ENCODE data around the gene IFNA8.

- TF ChIP-seq, protein P1, sequence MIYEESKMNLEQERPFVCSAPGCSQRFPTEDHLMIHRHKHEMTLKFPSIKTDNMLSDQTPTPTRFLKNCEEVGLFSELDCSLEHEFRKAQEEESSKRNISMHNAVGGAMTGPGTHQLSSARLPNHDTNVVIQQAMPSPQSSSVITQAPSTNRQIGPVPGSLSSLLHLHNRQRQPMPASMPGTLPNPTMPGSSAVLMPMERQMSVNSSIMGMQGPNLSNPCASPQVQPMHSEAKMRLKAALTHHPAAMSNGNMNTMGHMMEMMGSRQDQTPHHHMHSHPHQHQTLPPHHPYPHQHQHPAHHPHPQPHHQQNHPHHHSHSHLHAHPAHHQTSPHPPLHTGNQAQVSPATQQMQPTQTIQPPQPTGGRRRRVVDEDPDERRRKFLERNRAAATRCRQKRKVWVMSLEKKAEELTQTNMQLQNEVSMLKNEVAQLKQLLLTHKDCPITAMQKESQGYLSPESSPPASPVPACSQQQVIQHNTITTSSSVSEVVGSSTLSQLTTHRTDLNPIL (CRISPR knock-in tag; IDR thresholded peaks at IDR 0.05; ENCODE audit: low read depth) = no peak
- TF ChIP-seq PPARA (CRISPR knock-in tag; IDR thresholded peaks at IDR 0.05; ENCODE audit: borderline replicate concordance) = no peak
- TF ChIP-seq ARNTL (CRISPR knock-in tag; IDR thresholded peaks at IDR 0.05; ENCODE audit: borderline replicate concordance, low read depth) = no peak
- no peak for TF ChIP-seq RARB (CRISPR knock-in tag; IDR thresholded peaks at IDR 0.05)
- no peak for TF ChIP-seq ZNF70 (CRISPR knock-in tag; IDR thresholded peaks at IDR 0.05)
- no peak for TF ChIP-seq ZC3H10 (CRISPR knock-in tag; IDR thresholded peaks at IDR 0.05)
- TF ChIP-seq ZNF565 (CRISPR knock-in tag; conservative IDR thresholded peaks at IDR 0.05; ENCODE audit: low read depth) = no peak
- TF ChIP-seq GLIS3 (CRISPR knock-in tag; IDR thresholded peaks at IDR 0.05) = no peak
- no peak for TF ChIP-seq TOX (CRISPR knock-in tag; IDR thresholded peaks at IDR 0.05; ENCODE audit: borderline replicate concordance)
- TF ChIP-seq ZNF8 (CRISPR knock-in tag; IDR thresholded peaks at IDR 0.05) = no peak
- no peak for TF ChIP-seq CSDC2 (CRISPR knock-in tag; IDR thresholded peaks at IDR 0.05)
- TF ChIP-seq, protein P2, sequence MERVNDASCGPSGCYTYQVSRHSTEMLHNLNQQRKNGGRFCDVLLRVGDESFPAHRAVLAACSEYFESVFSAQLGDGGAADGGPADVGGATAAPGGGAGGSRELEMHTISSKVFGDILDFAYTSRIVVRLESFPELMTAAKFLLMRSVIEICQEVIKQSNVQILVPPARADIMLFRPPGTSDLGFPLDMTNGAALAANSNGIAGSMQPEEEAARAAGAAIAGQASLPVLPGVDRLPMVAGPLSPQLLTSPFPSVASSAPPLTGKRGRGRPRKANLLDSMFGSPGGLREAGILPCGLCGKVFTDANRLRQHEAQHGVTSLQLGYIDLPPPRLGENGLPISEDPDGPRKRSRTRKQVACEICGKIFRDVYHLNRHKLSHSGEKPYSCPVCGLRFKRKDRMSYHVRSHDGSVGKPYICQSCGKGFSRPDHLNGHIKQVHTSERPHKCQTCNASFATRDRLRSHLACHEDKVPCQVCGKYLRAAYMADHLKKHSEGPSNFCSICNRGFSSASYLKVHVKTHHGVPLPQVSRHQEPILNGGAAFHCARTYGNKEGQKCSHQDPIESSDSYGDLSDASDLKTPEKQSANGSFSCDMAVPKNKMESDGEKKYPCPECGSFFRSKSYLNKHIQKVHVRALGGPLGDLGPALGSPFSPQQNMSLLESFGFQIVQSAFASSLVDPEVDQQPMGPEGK (CRISPR knock-in tag; IDR thresholded peaks at IDR 0.05; ENCODE audit: borderline replicate concordance) = no peak
Observed at GRCh38 chr9:21399956-21400355, 9.0 kb upstream of the IFNA8 start.

All from SK-N-SH treated with all-trans-retinoic acid at 6 μM for 48 hours (cell line).